ENCODE results near the gene COQ10A.

DNA sequence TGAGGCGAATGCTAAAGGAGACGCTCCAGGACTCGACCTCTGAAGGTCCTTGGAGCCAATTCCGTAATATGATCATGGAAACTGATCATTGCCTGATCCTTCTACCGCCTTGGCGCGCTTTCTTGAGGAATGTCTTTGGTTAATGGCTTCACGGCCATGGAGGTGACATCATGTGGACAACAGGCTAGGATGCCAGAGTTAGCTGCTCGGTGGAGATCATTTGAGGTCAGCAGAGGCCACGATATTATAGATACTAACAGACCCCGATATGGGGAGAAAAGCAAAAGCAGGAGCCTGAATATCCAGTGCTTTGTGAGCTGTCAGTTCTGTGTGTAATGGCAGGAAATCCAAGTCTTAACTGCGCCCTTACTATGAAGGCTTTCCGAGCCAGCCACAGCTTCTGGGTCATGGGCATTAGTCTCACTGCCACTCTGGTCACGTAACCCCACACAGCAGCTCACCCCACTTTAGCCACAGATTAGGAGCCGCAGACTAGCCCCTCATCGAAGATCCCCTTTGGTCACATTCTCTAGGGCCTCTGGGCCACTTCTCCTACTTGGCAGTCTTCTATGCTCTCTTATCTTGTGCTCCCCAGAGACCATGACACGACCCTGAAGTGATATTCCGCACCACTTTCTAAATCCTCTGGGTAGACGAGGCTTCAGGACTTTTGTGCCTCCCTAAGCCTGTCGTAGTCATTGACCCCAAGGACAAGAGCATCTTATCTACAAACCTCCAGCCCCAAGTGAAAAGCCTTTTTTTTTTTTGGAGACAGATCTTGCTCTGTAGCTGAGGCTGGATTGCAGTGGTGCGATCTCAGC is 34.1 kb downstream of the COQ10A start:
- TF ChIP-seq, protein P1, sequence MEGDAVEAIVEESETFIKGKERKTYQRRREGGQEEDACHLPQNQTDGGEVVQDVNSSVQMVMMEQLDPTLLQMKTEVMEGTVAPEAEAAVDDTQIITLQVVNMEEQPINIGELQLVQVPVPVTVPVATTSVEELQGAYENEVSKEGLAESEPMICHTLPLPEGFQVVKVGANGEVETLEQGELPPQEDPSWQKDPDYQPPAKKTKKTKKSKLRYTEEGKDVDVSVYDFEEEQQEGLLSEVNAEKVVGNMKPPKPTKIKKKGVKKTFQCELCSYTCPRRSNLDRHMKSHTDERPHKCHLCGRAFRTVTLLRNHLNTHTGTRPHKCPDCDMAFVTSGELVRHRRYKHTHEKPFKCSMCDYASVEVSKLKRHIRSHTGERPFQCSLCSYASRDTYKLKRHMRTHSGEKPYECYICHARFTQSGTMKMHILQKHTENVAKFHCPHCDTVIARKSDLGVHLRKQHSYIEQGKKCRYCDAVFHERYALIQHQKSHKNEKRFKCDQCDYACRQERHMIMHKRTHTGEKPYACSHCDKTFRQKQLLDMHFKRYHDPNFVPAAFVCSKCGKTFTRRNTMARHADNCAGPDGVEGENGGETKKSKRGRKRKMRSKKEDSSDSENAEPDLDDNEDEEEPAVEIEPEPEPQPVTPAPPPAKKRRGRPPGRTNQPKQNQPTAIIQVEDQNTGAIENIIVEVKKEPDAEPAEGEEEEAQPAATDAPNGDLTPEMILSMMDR (IDR thresholded peaks at IDR 0.05): no peak
- TF ChIP-seq POLR2A (IDR thresholded peaks at IDR 0.05): no peak
- TF ChIP-seq POLR2AphosphoS5 (IDR thresholded peaks at IDR 0.05; ENCODE audit: insufficient read depth in 1 of 2, low read depth in 1 of 2): no peak
